NT2/D1 (cell line): Measurements from ENCODE around the gene RIPK4.

Experiments
- DNase-seq: peaks from one replicate; pipeline ENCODE4 v3.0.0-alpha.2; 2011; ENCODE audit warnings: low read depth, low spot score
- H3K27me3 ChIP-seq: 2 replicates; pipeline ENCODE4 v1.6.0; 2011; ENCODE audit warnings: mild to moderate bottlenecking; ENCODE audit not compliant: insufficient read length, insufficient read depth
- H3K36me3 ChIP-seq: 2 replicates; pipeline ENCODE4 v1.6.1; 2011; ENCODE audit warnings: mild to moderate bottlenecking, low read length, mixed read lengths; ENCODE audit not compliant: insufficient read depth, insufficient read length
- H3K4me1 ChIP-seq: 2 replicates; pipeline ENCODE4 v1.5.1; 2011; ENCODE audit not compliant: insufficient read depth, insufficient read length
- H3K4me3 ChIP-seq: 2 replicates; pipeline ENCODE4 v1.5.1; 2011; ENCODE audit warnings: low read depth; ENCODE audit not compliant: insufficient read length
- H3K9ac ChIP-seq: 2 replicates; pipeline ENCODE4 v1.6.0; 2011; ENCODE audit warnings: low read depth; ENCODE audit not compliant: insufficient read length
- H3K9me3 ChIP-seq: 2 replicates; pipeline ENCODE4 v1.5.1; 2011; ENCODE audit warnings: mild to moderate bottlenecking, low read length; ENCODE audit not compliant: insufficient read depth
- SUZ12 ChIP-seq: IDR thresholded peaks from 2 replicates; pipeline ENCODE4 v1.6.1; 2011; ENCODE audit not compliant: insufficient read length, insufficient read depth; ENCODE audit errors: extremely low read depth
- YY1 ChIP-seq: IDR thresholded peaks from 2 replicates; pipeline ENCODE4 v1.6.1; 2011; ENCODE audit not compliant: insufficient read length, insufficient read depth
- ZNF274 ChIP-seq: IDR thresholded peaks from 2 replicates; pipeline ENCODE4 v1.6.1; 2011; ENCODE audit warnings: mild to moderate bottlenecking, low read depth, low read length

RIPK4 gene

GRCh38 chr21:41780337-41781049, 13.6 kb upstream of the RIPK4 start:
- H3K9ac ChIP-seq = no peak overlapping the region
- H3K4me3 ChIP-seq = no peak overlapping the region
- peaks cover 7% of the 10 kb centered on the region for H3K4me1 ChIP-seq
- H3K36me3 ChIP-seq = no peaks in the 10 kb centered on the region
- no peak for DNase-seq
- TF ChIP-seq YY1 (no peak), ZNF274 (no peak), SUZ12 (no peak)
- no peaks in the 10 kb centered on the region for H3K9me3 ChIP-seq
- no peaks in the 10 kb centered on the region for H3K27me3 ChIP-seq

GRCh38 chr21:41779659-41780058, 12.8 kb upstream of the RIPK4 start:
- TF ChIP-seq SUZ12 (no peak), YY1 (no peak), ZNF274 (no peak)
- no peak for DNase-seq
- no peak overlapping the region for H3K4me3 ChIP-seq
- no peaks in the 10 kb centered on the region for H3K27me3 ChIP-seq
- H3K9me3 ChIP-seq = no peaks in the 10 kb centered on the region
- H3K9ac ChIP-seq = no peak overlapping the region
- H3K36me3 ChIP-seq = no peaks in the 10 kb centered on the region
- peaks cover 7% of the 10 kb centered on the region for H3K4me1 ChIP-seq

- no peak overlapping the region for H3K4me3 ChIP-seq
- peaks cover 7% of the 10 kb centered on the region for H3K4me1 ChIP-seq
Observed at GRCh38 chr21:41778930-41779600, 12.2 kb upstream of the RIPK4 start.

GRCh38 chr21:41777951-41778815, 11.3 kb upstream of the RIPK4 start:
- Histone ChIP-seq H3K4me3 (no peak overlapping the region), H3K9me3 (no peaks in the 10 kb centered on the region), H3K27me3 (no peaks in the 10 kb centered on the region), H3K36me3 (no peaks in the 10 kb centered on the region), H3K9ac (peak overlapping the region; percentile 53), H3K4me1 (peaks cover 4% of the 10 kb centered on the region)
- TF ChIP-seq ZNF274 (no peak), SUZ12 (no peak), YY1 (no peak)
- peak; percentile 93 for DNase-seq

More at GRCh38 chr21:41778930-41779600, 12.2 kb upstream of the RIPK4 start:
- no peaks in the 10 kb centered on the region for H3K9me3 ChIP-seq
- H3K9ac ChIP-seq = no peak overlapping the region
- TF ChIP-seq ZNF274 = no peak
- TF ChIP-seq YY1 = no peak
- TF ChIP-seq SUZ12 = no peak
- H3K27me3 ChIP-seq = no peaks in the 10 kb centered on the region
- DNase-seq = no peak
- no peaks in the 10 kb centered on the region for H3K36me3 ChIP-seq

- H3K27me3 ChIP-seq = peaks cover 7% of the 10 kb centered on the region
- no peaks in the 10 kb centered on the region for H3K9me3 ChIP-seq
- peaks cover 9% of the 10 kb centered on the region for H3K4me1 ChIP-seq
- no peak for DNase-seq
- H3K4me3 ChIP-seq = no peak overlapping the region
- H3K36me3 ChIP-seq = no peaks in the 10 kb centered on the region
- no peak overlapping the region for H3K9ac ChIP-seq
- TF ChIP-seq ZNF274 = no peak
Observed at GRCh38 chr21:41776778-41777177, 9.9 kb upstream of the RIPK4 start.

GRCh38 chr21:41775149-41775472, 8.3 kb upstream of the RIPK4 start:
- no peak for DNase-seq
- Histone ChIP-seq H3K4me1 (peaks cover 9% of the 10 kb centered on the region), H3K9ac (no peak overlapping the region), H3K4me3 (no peak overlapping the region), H3K9me3 (no peaks in the 10 kb centered on the region), H3K36me3 (no peaks in the 10 kb centered on the region), H3K27me3 (peaks cover 24% of the 10 kb centered on the region)
- TF ChIP-seq ZNF274 = no peak
- no peak for TF ChIP-seq SUZ12
- no peak for TF ChIP-seq YY1

GRCh38 chr21:41774467-41775148, 7.8 kb upstream of the RIPK4 start:
- Histone ChIP-seq H3K9ac (no peak overlapping the region), H3K27me3 (peaks cover 29% of the 10 kb centered on the region), H3K4me1 (peaks cover 9% of the 10 kb centered on the region), H3K9me3 (no peaks in the 10 kb centered on the region), H3K4me3 (no peak overlapping the region), H3K36me3 (no peaks in the 10 kb centered on the region)
- TF ChIP-seq SUZ12 (no peak), YY1 (no peak), ZNF274 (no peak)
- DNase-seq = no peak
